ENCODE data around the gene CYB561. TPM values are rescaled to one million over a fixed set of nuclear protein-coding genes. Genes with fewer than 3 reads are reported as not detected.
A peak's percentile ranks its signal among the peaks of the same experiment; 100 is the strongest.

The CYB561 gene
- total and polyA plus RNA-seq, 9 of the 15 experiments (the other 6 are each of a cell fraction or from before 2014, with no cell fraction given): 4.0 to 30.8 (median 17.4) TPM

DNA sequence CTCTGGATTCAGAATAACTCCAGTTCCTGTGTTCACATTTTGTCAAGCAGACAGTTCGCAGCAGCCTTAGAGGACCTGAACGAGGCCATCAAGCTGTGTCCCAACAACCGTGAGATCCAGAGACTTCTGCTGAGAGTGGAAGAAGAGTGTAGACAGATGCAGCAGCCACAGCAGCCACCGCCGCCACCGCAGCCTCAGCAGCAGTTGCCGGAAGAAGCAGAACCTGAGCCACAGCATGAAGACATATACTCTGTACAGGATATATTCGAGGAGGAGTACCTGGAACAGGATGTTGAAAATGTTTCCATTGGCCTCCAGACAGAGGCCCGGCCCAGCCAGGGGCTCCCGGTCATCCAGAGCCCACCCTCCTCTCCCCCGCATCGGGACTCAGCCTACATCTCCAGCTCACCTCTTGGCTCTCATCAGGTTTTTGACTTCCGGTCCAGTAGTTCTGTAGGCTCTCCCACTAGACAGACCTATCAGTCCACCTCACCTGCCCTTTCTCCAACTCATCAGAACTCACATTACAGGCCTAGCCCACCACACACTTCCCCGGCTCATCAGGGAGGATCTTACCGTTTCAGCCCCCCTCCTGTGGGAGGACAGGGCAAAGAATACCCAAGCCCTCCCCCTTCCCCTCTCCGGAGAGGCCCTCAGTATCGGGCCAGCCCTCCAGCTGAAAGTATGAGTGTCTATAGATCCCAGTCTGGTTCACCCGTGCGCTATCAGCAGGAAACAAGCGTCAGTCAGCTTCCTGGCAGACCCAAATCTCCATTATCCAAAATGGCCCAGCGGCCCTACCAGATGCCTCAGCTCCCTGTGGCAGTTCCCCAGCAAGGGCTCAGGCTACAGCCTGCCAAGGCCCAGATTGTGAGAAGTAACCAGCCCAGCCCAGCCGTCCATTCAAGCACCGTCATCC lies 25.9 kb downstream of the CYB561 start (continued):
- TF ChIP-seq ETS2 (tag; IDR thresholded peaks at IDR 0.05; ENCODE audit: borderline replicate concordance, poor library complexity, severe bottlenecking) (no peak), ARHGAP35 (IDR thresholded peaks at IDR 0.05; ENCODE audit: partially characterized antibody) (no peak), NEUROD1 (IDR thresholded peaks at IDR 0.05; ENCODE audit: borderline replicate concordance, low read depth, low read length, partially characterized antibody) (no peak), ZNF217 (CRISPR knock-in tag; IDR thresholded peaks at IDR 0.05) (no peak), PHF21A (IDR thresholded peaks at IDR 0.05; ENCODE audit: borderline replicate concordance, low read depth) (peak; percentile 55; the same call in 1 of the 2 replicates), ZNF699 (CRISPR knock-in tag; IDR thresholded peaks at IDR 0.05; ENCODE audit: insufficient replicate concordance) (no peak), YY1 (IDR thresholded peaks at IDR 0.05; ENCODE audit: borderline replicate concordance in 1 of 3, control insufficient read depth in 1 of 3, extremely low read depth in 1 of 3, insufficient read depth in 3 of 3, insufficient read length in 1 of 3, insufficient replicate concordance in 2 of 3, low read depth in 1 of 3, low read length in 2 of 3) (peak in 2 of 3 experiments; percentile 65 to 80), HNRNPUL1 (IDR thresholded peaks at IDR 0.05; ENCODE audit: low read length) (no peak), ZNF644 (tag; IDR thresholded peaks at IDR 0.05; ENCODE audit: low read depth) (no peak), BRD4 (IDR thresholded peaks at IDR 0.05) (no peak)
- TF ChIP-seq, protein P1, sequence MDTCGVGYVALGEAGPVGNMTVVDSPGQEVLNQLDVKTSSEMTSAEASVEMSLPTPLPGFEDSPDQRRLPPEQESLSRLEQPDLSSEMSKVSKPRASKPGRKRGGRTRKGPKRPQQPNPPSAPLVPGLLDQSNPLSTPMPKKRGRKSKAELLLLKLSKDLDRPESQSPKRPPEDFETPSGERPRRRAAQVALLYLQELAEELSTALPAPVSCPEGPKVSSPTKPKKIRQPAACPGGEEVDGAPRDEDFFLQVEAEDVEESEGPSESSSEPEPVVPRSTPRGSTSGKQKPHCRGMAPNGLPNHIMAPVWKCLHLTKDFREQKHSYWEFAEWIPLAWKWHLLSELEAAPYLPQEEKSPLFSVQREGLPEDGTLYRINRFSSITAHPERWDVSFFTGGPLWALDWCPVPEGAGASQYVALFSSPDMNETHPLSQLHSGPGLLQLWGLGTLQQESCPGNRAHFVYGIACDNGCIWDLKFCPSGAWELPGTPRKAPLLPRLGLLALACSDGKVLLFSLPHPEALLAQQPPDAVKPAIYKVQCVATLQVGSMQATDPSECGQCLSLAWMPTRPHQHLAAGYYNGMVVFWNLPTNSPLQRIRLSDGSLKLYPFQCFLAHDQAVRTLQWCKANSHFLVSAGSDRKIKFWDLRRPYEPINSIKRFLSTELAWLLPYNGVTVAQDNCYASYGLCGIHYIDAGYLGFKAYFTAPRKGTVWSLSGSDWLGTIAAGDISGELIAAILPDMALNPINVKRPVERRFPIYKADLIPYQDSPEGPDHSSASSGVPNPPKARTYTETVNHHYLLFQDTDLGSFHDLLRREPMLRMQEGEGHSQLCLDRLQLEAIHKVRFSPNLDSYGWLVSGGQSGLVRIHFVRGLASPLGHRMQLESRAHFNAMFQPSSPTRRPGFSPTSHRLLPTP (IDR thresholded peaks at IDR 0.05; ENCODE audit: borderline replicate concordance, extremely low read depth, insufficient read length): no peak
- TF ChIP-seq, protein P2, sequence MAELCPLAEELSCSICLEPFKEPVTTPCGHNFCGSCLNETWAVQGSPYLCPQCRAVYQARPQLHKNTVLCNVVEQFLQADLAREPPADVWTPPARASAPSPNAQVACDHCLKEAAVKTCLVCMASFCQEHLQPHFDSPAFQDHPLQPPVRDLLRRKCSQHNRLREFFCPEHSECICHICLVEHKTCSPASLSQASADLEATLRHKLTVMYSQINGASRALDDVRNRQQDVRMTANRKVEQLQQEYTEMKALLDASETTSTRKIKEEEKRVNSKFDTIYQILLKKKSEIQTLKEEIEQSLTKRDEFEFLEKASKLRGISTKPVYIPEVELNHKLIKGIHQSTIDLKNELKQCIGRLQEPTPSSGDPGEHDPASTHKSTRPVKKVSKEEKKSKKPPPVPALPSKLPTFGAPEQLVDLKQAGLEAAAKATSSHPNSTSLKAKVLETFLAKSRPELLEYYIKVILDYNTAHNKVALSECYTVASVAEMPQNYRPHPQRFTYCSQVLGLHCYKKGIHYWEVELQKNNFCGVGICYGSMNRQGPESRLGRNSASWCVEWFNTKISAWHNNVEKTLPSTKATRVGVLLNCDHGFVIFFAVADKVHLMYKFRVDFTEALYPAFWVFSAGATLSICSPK (IDR thresholded peaks at IDR 0.05; ENCODE audit: borderline replicate concordance): no peak
- TF ChIP-seq, protein P3, sequence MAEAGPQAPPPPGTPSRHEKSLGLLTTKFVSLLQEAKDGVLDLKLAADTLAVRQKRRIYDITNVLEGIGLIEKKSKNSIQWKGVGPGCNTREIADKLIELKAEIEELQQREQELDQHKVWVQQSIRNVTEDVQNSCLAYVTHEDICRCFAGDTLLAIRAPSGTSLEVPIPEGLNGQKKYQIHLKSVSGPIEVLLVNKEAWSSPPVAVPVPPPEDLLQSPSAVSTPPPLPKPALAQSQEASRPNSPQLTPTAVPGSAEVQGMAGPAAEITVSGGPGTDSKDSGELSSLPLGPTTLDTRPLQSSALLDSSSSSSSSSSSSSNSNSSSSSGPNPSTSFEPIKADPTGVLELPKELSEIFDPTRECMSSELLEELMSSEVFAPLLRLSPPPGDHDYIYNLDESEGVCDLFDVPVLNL (CRISPR knock-in tag; IDR thresholded peaks at IDR 0.05; ENCODE audit: low read depth): no peak
